Osteocyte (in vitro differentiated cells): ENCODE measurements around the gene NUCKS1. TPM values are rescaled to one million over a fixed set of nuclear protein-coding genes. Genes with fewer than 3 reads are reported as not detected.

ENCODE experiments used
- DNase-seq: peaks from one replicate; pipeline ENCODE4 v3.0.0; 2021; ENCODE audit warnings: mixed read lengths; ENCODE audit not compliant: unreplicated experiment; ENCODE audit errors: extremely low spot score
- H3K27ac Mint-ChIP-seq: one replicate; pipeline ENCODE4 v1.8.0; 2021; ENCODE audit warnings: mild to moderate bottlenecking, mixed read lengths; ENCODE audit not compliant: unreplicated experiment
- H3K27me3 Mint-ChIP-seq: one replicate; pipeline ENCODE4 v1.8.0; 2021; ENCODE audit warnings: mixed read lengths; ENCODE audit not compliant: unreplicated experiment
- H3K36me3 Mint-ChIP-seq: one replicate; pipeline ENCODE4 v1.8.0; 2021; ENCODE audit warnings: mixed read lengths; ENCODE audit not compliant: unreplicated experiment
- H3K4me1 Mint-ChIP-seq: one replicate; pipeline ENCODE4 v1.8.0; 2021; ENCODE audit warnings: mixed read lengths; ENCODE audit not compliant: unreplicated experiment
- H3K4me3 Mint-ChIP-seq: one replicate; pipeline ENCODE4 v1.8.0; 2021; ENCODE audit warnings: mild to moderate bottlenecking, moderate library complexity, mixed read lengths; ENCODE audit not compliant: unreplicated experiment
- H3K9me3 Mint-ChIP-seq: one replicate; pipeline ENCODE4 v1.8.0; 2021; ENCODE audit warnings: mixed read lengths; ENCODE audit not compliant: unreplicated experiment
- total RNA-seq: library from RNA; stranded (reverse); gene quantifications from 2 replicates; pipeline ENCODE4 v1.2.1, GENCODE V29; 2021
- TF ChIP-seq, protein P1 (sequence below): fragments of 200-600 bp; sonication (generic); IDR thresholded peaks from 2 replicates; pipeline ENCODE4 v1.5.0; 2021; ENCODE audit warnings: antibody characterized with exemption, mild to moderate bottlenecking, moderate library complexity

NUCKS1 gene
- total RNA-seq, 1 donor from 2014 or later: 215 TPM

DNA sequence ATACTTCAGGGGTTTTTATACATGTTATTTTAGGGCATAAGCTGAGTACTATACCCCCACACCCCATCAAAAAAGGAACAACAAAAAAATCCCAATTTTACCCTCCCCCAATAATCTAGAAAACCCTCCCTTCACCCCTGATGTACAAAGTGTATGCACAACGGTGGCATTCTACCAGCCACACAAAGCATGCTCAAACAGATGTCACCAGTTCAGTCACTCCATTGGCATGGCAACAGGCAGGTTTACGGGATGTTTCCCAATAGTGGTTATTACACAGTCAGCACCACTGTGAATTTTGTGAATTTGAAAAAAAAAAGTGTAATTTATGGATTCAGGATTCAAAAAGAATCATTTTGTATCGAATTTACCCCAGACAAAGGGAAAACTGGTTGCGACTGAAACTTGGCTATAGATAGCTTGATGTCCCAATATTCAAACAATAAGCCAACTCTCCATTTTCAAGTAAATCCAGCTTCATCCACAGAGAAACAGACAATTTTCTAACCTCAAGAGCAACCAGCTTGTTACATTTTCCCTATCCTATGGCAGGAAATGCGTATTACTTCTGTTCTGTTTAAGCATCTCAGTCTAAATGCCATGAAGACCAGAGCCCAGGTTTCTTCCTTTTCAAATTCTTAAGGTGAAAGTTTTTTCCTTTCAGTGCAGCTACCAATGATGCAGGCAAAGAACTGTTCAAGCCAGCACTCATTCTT, 35.6 kb downstream of the NUCKS1 start:
- Mint-ChIP-seq H3K4me1 (peaks cover 10% of the 10 kb centered on the region), H3K9me3 (no peaks in the 10 kb centered on the region), H3K36me3 (peaks cover 43% of the 10 kb centered on the region), H3K27ac (peak overlapping the region; percentile 31), H3K27me3 (no peaks in the 10 kb centered on the region), H3K4me3 (no peak overlapping the region)
- TF ChIP-seq, protein P1, sequence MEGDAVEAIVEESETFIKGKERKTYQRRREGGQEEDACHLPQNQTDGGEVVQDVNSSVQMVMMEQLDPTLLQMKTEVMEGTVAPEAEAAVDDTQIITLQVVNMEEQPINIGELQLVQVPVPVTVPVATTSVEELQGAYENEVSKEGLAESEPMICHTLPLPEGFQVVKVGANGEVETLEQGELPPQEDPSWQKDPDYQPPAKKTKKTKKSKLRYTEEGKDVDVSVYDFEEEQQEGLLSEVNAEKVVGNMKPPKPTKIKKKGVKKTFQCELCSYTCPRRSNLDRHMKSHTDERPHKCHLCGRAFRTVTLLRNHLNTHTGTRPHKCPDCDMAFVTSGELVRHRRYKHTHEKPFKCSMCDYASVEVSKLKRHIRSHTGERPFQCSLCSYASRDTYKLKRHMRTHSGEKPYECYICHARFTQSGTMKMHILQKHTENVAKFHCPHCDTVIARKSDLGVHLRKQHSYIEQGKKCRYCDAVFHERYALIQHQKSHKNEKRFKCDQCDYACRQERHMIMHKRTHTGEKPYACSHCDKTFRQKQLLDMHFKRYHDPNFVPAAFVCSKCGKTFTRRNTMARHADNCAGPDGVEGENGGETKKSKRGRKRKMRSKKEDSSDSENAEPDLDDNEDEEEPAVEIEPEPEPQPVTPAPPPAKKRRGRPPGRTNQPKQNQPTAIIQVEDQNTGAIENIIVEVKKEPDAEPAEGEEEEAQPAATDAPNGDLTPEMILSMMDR: no peak
- no peak for DNase-seq

DNA sequence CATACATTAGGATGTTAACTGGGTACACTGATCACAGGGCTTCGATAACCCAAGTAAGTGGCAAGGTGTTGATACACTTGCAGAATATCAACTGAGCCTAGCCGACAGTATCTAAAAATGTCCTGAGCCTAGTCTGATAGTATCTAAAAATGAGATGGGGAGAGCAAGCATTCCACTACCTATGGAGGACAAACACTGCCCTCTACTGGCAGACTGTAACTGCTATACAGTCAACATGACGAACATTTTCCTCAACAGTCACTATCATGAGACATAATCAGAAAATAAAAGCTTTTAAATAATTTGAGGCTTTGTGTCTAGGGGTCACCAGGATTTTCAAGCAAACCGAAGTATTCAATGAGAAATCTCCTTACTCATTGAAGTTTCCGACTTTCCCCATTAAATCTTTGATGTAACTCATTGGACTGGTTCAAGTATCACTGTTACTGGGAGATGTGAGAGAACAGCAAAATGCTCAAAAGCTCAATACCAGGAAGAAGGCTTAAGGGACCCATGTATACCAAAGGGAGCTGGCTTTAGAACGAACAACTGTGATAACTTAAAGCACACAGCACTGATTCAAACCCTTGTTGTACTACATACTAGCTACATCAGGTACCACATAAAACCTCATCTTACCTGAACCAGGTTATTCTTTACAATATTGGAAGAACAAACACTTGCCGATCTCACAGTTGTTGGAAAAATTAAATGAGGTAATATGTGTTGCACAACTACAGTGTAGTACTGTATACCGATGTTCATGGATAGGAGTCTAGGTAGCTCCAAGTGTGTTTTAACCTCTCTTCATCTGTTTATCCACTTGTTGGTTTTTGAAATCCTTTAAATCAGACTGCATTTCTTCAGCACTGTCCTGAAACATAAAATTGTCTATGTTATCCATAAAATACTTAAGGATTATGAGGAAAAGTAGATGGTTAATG, 38.6 kb downstream of the NUCKS1 start:
- peaks cover 25% of the 10 kb centered on the region for H3K4me1 Mint-ChIP-seq
- no peak overlapping the region for H3K4me3 Mint-ChIP-seq
- no peaks in the 10 kb centered on the region for H3K27me3 Mint-ChIP-seq
- no peaks in the 10 kb centered on the region for H3K9me3 Mint-ChIP-seq
- H3K36me3 Mint-ChIP-seq: peaks cover 24% of the 10 kb centered on the region
- H3K27ac Mint-ChIP-seq: peak overlapping the region; percentile 73
- DNase-seq: no peak
- TF ChIP-seq, protein P1: peak; percentile 93

DNA sequence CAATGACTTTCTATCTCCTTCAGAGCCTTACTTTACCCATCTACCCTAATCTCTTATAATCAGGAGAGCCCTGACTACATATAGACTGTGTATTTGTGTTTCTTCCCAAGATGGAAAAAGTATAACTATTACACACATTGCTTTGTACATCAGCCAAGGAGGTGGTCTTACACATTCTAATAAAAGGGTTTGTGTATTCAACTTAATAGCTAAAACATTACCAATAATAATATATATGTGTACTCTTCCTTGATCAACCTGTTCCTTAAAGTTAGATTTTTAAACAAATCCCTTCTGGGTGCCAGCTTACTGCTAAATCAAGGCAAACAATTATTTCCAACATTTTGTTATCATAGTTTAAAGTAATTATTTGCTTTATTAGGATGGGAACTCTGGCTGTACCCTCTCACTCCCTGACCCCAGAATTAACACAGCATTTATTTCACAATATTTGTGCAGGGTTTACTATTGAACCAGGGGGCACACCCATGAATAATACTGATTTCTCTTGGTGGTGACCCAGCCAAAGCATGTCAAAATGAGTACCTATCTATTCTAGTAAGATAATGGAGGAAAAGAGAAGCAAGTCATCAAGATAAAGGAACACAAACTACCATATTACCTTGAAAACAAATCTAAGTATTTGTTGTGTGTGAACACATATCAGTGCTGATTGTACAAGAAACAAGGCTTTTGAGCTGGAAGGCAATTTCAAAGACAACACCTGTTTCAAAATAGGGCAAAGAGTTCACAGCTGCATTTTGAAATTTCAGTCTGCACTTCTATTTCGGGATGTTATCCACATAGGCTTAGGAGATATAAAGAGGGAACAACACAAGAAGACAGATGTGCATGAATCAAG, 39.5 kb downstream of the NUCKS1 start:
- Mint-ChIP-seq H3K4me1 (peaks cover 25% of the 10 kb centered on the region), H3K36me3 (peaks cover 16% of the 10 kb centered on the region), H3K9me3 (no peaks in the 10 kb centered on the region), H3K27me3 (no peaks in the 10 kb centered on the region), H3K4me3 (no peak overlapping the region), H3K27ac (no peak overlapping the region)
- no peak for DNase-seq
- TF ChIP-seq, protein P1: no peak

DNA sequence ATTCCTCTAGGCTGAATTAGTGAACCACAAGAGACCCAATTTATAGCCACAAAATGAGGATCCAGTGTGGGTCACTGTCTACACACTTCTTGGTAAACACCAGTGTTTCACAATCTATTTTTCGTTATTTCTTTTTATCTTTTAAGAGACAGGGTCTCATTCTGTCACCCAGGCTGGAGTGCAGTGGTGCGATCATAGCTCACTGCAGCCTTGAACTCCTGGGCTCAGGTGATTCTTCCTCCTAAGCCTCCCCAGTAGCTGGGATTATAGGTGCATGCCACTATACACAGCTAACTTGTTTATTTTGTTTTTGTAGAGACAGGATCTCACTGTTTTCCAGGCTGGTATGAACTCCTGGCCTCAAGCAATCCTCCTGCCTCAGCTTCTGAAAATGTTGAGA, 40.3 kb downstream of the NUCKS1 start:
- Mint-ChIP-seq H3K4me1 (peaks cover 25% of the 10 kb centered on the region), H3K27me3 (no peaks in the 10 kb centered on the region)

More for the DNA sequence above, 40.3 kb downstream of the NUCKS1 start:
- DNase-seq: no peak
- peaks cover 10% of the 10 kb centered on the region for H3K36me3 Mint-ChIP-seq
- TF ChIP-seq, protein P1: no peak
- no peaks in the 10 kb centered on the region for H3K9me3 Mint-ChIP-seq
- H3K27ac Mint-ChIP-seq: no peak overlapping the region
- no peak overlapping the region for H3K4me3 Mint-ChIP-seq
